ENCODE measurements around the gene ERN2.
"Not testable (repeated sequence)": the region's sequence is repeated elsewhere in the genome, so short reads cannot be mapped to it uniquely, and the experiment has no call there.

The ERN2 gene

DNA sequence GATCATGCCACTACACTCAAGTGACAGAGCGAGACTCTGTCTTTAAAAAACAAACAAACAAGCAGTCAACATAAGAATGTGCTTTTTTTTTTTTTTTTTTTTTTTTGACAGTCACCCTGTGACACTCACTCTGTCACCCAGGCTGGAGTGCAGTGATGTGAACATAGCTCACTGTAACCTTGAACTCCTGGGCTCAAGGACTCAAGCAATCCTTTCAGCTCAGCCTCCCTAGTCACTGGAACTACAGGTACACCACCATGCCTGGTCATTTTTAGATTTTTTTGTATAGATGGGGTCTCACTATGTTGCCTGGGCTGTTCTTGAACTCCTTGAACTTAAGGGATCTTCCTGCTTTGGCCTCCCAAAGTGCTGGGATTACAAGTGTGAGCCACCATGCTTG, 26.5 kb upstream of the ERN2 start:
- H3K27me3 ChIP-seq (replicated peaks; ENCODE audit: control insufficient read depth, insufficient read depth, low read length): no peaks in the 10 kb centered on the region

DNA sequence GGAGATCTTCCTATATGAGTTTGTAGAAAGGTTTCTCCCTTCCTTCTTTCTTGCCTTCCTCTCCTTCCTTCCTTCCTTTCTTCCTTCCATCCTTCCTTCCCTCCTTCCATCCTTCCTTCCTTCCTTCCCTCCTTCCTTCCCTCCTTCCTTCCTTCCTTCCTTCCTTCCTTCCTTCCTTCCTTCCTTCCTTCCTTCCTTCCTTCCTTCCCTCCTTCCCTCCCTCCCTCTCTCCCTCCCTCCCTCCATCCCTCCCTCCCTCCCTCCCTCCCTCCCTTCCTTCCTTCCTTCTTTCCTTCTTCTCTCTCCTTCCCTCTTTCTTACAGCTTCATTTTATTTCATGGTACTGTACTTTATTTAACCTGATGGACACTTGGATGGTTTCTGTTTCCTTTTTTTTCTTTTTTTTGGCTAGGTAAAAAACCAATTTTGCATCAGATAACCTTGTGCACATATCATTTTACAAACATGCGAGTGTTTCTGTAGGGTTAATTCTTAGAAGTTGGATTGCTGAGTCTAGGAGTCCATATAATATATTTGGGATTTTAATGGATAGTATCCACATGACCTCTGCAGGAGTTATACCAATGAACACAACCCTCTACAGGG, 24.5 kb upstream of the ERN2 start:
- DNase-seq (ENCODE audit: extremely low read depth, insufficient read length); H3K4me3 ChIP-seq (replicated peaks; ENCODE audit: low read depth, low read length); H3K27me3 ChIP-seq (replicated peaks; ENCODE audit: control insufficient read depth, insufficient read depth, low read length): not testable (repeated sequence)

More for the DNA sequence above, 26.5 kb upstream of the ERN2 start:
- Histone ChIP-seq H3K36me3 (ENCODE audit: control insufficient read depth, insufficient read depth, low read length) (no peaks in the 10 kb centered on the region), H3K4me3 (replicated peaks; ENCODE audit: low read depth, low read length) (no peak overlapping the region)
- DNase-seq (ENCODE audit: extremely low read depth, insufficient read length): no peak
- TF ChIP-seq, protein P1, sequence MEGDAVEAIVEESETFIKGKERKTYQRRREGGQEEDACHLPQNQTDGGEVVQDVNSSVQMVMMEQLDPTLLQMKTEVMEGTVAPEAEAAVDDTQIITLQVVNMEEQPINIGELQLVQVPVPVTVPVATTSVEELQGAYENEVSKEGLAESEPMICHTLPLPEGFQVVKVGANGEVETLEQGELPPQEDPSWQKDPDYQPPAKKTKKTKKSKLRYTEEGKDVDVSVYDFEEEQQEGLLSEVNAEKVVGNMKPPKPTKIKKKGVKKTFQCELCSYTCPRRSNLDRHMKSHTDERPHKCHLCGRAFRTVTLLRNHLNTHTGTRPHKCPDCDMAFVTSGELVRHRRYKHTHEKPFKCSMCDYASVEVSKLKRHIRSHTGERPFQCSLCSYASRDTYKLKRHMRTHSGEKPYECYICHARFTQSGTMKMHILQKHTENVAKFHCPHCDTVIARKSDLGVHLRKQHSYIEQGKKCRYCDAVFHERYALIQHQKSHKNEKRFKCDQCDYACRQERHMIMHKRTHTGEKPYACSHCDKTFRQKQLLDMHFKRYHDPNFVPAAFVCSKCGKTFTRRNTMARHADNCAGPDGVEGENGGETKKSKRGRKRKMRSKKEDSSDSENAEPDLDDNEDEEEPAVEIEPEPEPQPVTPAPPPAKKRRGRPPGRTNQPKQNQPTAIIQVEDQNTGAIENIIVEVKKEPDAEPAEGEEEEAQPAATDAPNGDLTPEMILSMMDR (IDR thresholded peaks at IDR 0.05; ENCODE audit: insufficient read depth, low read length, poor library complexity, severe bottlenecking): no peak

DNA sequence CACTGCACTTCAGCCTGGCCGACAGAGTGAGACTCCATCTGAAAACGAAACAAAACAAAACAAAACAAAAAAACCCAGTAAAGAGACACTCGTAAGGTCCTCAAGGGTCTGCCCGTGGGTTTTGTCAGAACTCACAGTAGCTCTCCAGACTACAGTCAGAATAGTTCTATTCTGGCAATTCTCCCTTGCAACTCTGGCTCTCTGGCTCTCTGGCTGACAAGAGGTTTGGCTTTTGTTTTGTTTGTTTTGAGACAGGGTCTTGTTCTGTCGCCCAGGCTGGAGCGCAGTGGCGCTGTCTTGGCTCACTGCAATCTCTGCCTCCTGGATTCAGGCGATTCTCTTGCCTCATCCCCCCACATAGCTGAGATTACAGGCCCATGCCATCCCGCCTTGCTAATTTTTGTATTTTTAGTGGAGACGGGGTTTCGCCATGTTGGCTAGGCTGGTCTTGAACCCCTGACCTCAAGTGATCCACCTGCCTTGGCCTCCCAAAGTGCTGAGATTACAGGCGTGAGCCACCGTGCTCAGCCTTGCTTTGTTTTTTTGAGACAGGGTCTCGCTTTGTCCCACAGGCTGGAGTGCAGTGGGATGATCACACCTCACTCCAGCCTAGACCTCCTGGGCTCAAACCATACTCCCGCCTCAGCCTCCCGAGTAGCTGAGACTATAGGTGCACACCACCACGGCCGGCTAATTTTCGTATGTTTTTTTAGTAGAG, 21.3 kb upstream of the ERN2 start:
- no peak for DNase-seq (ENCODE audit: extremely low read depth, insufficient read length)
- TF ChIP-seq, protein P1 (IDR thresholded peaks at IDR 0.05; ENCODE audit: insufficient read depth, low read length, poor library complexity, severe bottlenecking): no peak
- no peaks in the 10 kb centered on the region for H3K27me3 ChIP-seq (replicated peaks; ENCODE audit: control insufficient read depth, insufficient read depth, low read length)
- H3K4me3 ChIP-seq (replicated peaks; ENCODE audit: low read depth, low read length): no peak overlapping the region
- H3K36me3 ChIP-seq (ENCODE audit: control insufficient read depth, insufficient read depth, low read length): no peaks in the 10 kb centered on the region

More for the DNA sequence above, 24.5 kb upstream of the ERN2 start:
- H3K36me3 ChIP-seq (ENCODE audit: control insufficient read depth, insufficient read depth, low read length): not testable (repeated sequence)

DNA sequence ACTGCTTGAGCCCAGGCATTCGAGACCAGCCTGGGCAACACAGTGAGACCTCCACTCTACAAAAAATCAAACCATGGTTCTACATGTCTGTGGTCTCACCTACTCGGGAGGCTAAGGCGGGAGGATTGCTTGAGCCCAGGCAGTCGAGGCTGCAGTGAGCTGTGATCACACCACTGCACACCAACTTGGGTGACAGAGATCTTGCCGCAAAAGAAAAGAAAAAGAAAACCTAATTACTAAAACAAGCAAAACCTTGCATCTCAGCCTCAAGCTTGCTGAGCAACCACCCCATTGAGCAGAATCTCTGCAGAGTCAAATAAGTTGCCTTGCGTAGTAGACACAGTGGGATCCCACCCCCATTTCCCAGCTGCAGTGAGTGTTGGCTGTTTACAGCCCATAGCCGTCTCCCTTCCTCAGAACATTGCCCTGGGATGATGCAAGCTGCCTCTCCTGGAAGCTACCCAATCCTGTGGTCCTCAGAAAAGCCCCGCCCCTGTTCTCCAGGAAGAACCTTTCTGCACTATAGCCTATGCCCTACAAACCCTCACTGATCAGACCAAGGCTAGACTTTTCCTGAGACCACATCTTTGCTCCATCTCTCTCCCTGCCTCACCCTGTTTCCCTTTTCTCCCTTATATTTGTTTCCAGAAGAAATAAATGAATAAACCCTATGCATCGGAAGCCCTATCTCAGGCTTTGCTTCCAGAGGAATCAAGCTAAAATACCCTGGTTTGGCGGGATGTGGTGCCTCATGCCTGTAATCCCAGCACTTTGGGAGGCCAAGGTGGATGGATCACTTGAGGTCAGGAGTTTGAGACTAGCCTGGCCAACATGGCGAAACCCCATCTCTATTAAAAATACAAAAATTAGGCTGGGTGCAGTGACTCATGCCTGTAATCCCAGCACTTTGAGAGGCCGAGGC, 16.7 kb upstream of the ERN2 start:
- TF ChIP-seq, protein P1 (IDR thresholded peaks at IDR 0.05; ENCODE audit: insufficient read depth, low read length, poor library complexity, severe bottlenecking): no peak
- no peaks in the 10 kb centered on the region for H3K27me3 ChIP-seq (replicated peaks; ENCODE audit: control insufficient read depth, insufficient read depth, low read length)
- H3K4me3 ChIP-seq (replicated peaks; ENCODE audit: low read depth, low read length): no peak overlapping the region
- H3K36me3 ChIP-seq (ENCODE audit: control insufficient read depth, insufficient read depth, low read length): no peaks in the 10 kb centered on the region
- no peak for DNase-seq (ENCODE audit: extremely low read depth, insufficient read length)

DNA sequence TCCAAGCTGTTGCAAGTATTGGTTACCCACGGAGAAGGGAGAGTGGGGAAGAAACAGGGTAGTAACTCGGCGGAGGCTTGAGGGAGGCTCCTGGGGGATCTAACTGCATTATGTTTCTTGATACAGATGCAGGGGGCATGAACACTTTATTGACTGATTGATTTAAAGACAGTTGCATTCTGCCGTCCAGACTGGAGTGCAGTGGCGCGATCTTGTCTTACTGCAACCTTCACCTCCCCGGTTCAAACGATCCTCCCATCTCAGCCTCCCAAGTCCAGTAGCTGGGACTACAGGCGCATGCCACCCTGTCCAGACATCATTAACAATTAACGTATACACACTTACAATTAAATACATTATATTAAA, 15.1 kb upstream of the ERN2 start:
- Histone ChIP-seq H3K4me3 (replicated peaks; ENCODE audit: low read depth, low read length) (no peak overlapping the region), H3K27me3 (replicated peaks; ENCODE audit: control insufficient read depth, insufficient read depth, low read length) (no peaks in the 10 kb centered on the region)
- no peak for DNase-seq (ENCODE audit: extremely low read depth, insufficient read length)

More for the DNA sequence above, 15.1 kb upstream of the ERN2 start:
- H3K36me3 ChIP-seq (ENCODE audit: control insufficient read depth, insufficient read depth, low read length): no peaks in the 10 kb centered on the region
- TF ChIP-seq, protein P1 (IDR thresholded peaks at IDR 0.05; ENCODE audit: insufficient read depth, low read length, poor library complexity, severe bottlenecking): no peak
